HEK293 (cell line): ENCODE data around the gene PEX5L.

Experiments
- GLIS2 ChIP-seq: fragments of 450-650 bp; formaldehyde crosslinking; IDR thresholded peaks from 2 replicates; pipeline ENCODE4 v1.5.1; 2016; ENCODE audit warnings: missing biosample characterization, missing genetic modification characterization
- HOXA7 ChIP-seq: sonication (generic); formaldehyde crosslinking; IDR thresholded peaks from 2 replicates; pipeline ENCODE4 v1.8.1; 2022; ENCODE audit warnings: missing genetic modification reagents, borderline replicate concordance
- ZBTB17 ChIP-seq: fragments of 450-650 bp; formaldehyde crosslinking; IDR thresholded peaks from 2 replicates; pipeline ENCODE4 v1.5.1; 2016; ENCODE audit warnings: missing biosample characterization, missing genetic modification characterization
- ZBTB26 ChIP-seq: fragments of 450-650 bp; formaldehyde crosslinking; optimal IDR thresholded peaks from 2 replicates; pipeline ENCODE3; 2016; ENCODE audit warnings: missing biosample characterization, mild to moderate bottlenecking, missing genetic modification characterization
- ZEB2 ChIP-seq: fragments of 450-650 bp; formaldehyde crosslinking; IDR thresholded peaks from 2 replicates; pipeline ENCODE4 v1.5.1; 2016; ENCODE audit warnings: missing biosample characterization, missing genetic modification characterization
- ZFP37 ChIP-seq: fragments of 450-650 bp; formaldehyde crosslinking; IDR thresholded peaks from 2 replicates; pipeline ENCODE4 v1.5.1; 2016; ENCODE audit warnings: missing biosample characterization, missing genetic modification characterization
- ZNF202 ChIP-seq: fragments of 450-650 bp; formaldehyde crosslinking; IDR thresholded peaks from 2 replicates; pipeline ENCODE4 v1.5.1; 2016; ENCODE audit warnings: missing biosample characterization, missing genetic modification characterization, borderline replicate concordance
- ZNF571 ChIP-seq: fragments of 450-650 bp; formaldehyde crosslinking; IDR thresholded peaks from 2 replicates; pipeline ENCODE4 v1.5.0; 2017; ENCODE audit warnings: missing biosample characterization, missing genetic modification characterization
- ZNF747 ChIP-seq: fragments of 450-650 bp; formaldehyde crosslinking; IDR thresholded peaks from 2 replicates; pipeline ENCODE4 v1.5.1; 2016; ENCODE audit warnings: missing biosample characterization, missing genetic modification characterization
- TF ChIP-seq, protein P1 (sequence below): fragments of 450-650 bp; formaldehyde crosslinking; IDR thresholded peaks from 2 replicates; pipeline ENCODE4 v1.5.1; 2016; ENCODE audit warnings: missing biosample characterization, missing genetic modification characterization

- TF ChIP-seq GLIS2 (tag by site-specific recombination): no peak
- no peak for TF ChIP-seq ZFP37 (tag by site-specific recombination)
- TF ChIP-seq, protein P1, sequence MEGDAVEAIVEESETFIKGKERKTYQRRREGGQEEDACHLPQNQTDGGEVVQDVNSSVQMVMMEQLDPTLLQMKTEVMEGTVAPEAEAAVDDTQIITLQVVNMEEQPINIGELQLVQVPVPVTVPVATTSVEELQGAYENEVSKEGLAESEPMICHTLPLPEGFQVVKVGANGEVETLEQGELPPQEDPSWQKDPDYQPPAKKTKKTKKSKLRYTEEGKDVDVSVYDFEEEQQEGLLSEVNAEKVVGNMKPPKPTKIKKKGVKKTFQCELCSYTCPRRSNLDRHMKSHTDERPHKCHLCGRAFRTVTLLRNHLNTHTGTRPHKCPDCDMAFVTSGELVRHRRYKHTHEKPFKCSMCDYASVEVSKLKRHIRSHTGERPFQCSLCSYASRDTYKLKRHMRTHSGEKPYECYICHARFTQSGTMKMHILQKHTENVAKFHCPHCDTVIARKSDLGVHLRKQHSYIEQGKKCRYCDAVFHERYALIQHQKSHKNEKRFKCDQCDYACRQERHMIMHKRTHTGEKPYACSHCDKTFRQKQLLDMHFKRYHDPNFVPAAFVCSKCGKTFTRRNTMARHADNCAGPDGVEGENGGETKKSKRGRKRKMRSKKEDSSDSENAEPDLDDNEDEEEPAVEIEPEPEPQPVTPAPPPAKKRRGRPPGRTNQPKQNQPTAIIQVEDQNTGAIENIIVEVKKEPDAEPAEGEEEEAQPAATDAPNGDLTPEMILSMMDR (tag by site-specific recombination): no peak
- no peak for TF ChIP-seq ZBTB17 (tag by site-specific recombination)
- TF ChIP-seq ZNF571 (tag by site-specific recombination): no peak
- no peak for TF ChIP-seq ZBTB26 (tag by site-specific recombination)
- TF ChIP-seq ZNF747 (tag by site-specific recombination): no peak
- TF ChIP-seq HOXA7 (CRISPR knock-in tag): no peak
- no peak for TF ChIP-seq ZNF202
- no peak for TF ChIP-seq ZEB2 (tag by site-specific recombination)
Measured at GRCh38 chr3:179991104-179991503, 45.6 kb downstream of the PEX5L start.
